Mesenteric fat pad (tissue), 1 donor: ENCODE results near the gene EXOSC10. TPM values are rescaled to one million over a fixed set of nuclear protein-coding genes. Genes with fewer than 3 reads are reported as not detected.

Experiments
- DNase-seq: peaks from one replicate; pipeline ENCODE4 v3.0.0-alpha.2; 2020; ENCODE audit warnings: low spot score
- long read RNA-seq: library from polyadenylated mRNA; unstranded; transcript quantifications from one replicate; pipeline ENCODE4 v2.0.0, GENCODE V29; 2020
- total RNA-seq: library from RNA; stranded (reverse); fragmentation: NEBNext Ultra II Directional; extraction: Animal tissue kit (Norgen Biotek cat#: 25700); gene quantifications from one replicate; pipeline ENCODE4 v1.2.1, GENCODE V29; 2021
- donor health status: DM: yes; HTN: yes; CAD: no.

EXOSC10 gene
- 46.8 TPM for total RNA-seq
- long read RNA-seq, transcript EXOSC10-202 (25 exons, 2,808 nt) = major isoform, 161 of 236 reads
- long read RNA-seq, partial matches to known transcripts = 37 of 236 reads
- long read RNA-seq, other reads (novel, unspliced or antisense) = 38 of 236 reads

- peak; percentile 98 for DNase-seq
These were observed at the start of gene EXOSC10 for GRCh38 chr1:11099310-11100148. Gene EXOSC10 (minus strand): TSS chr1:11099869. CDS start chr1:11099831, 38 bp downstream.

GRCh38 chr1:11147197-11147770 is 47.6 kb upstream of the EXOSC10 start:
- DNase-seq = no peak

- no peak for DNase-seq
These were observed 46.1 kb upstream of the EXOSC10 start for GRCh38 chr1:11145741-11146140.

- DNase-seq = no peak
These were observed 45.0 kb upstream of the EXOSC10 start for GRCh38 chr1:11144570-11145256.

- DNase-seq = no peak
These were observed 44.2 kb upstream of the EXOSC10 start for GRCh38 chr1:11143907-11144306.

- DNase-seq = no peak
These were observed 43.7 kb upstream of the EXOSC10 start for GRCh38 chr1:11143401-11143800.

GRCh38 chr1:11142618-11143391 is 43.1 kb upstream of the EXOSC10 start:
- DNase-seq = no peak

GRCh38 chr1:11138952-11139351 is 39.3 kb upstream of the EXOSC10 start:
- DNase-seq = no peak

- no peak for DNase-seq
These were observed 38.4 kb upstream of the EXOSC10 start for GRCh38 chr1:11138029-11138428.

- no peak for DNase-seq
These were observed 35.2 kb upstream of the EXOSC10 start for GRCh38 chr1:11134898-11135266.

- no peak for DNase-seq
These were observed 34.7 kb upstream of the EXOSC10 start for GRCh38 chr1:11134251-11134897.

- no peak for DNase-seq
These were observed 33.1 kb upstream of the EXOSC10 start for GRCh38 chr1:11132563-11133293.

GRCh38 chr1:11131816-11132215 is 32.1 kb upstream of the EXOSC10 start:
- DNase-seq = no peak

- no peak for DNase-seq
These were observed 30.7 kb upstream of the EXOSC10 start for GRCh38 chr1:11130406-11130805.

- DNase-seq = no peak
These were observed 30.2 kb upstream of the EXOSC10 start for GRCh38 chr1:11129649-11130390.

GRCh38 chr1:11126569-11126968 is 26.9 kb upstream of the EXOSC10 start:
- no peak for DNase-seq

- no peak for DNase-seq
These were observed 26.3 kb upstream of the EXOSC10 start for GRCh38 chr1:11125931-11126330.

GRCh38 chr1:11124965-11125364 is 25.3 kb upstream of the EXOSC10 start:
- DNase-seq = no peak

- DNase-seq = no peak
These were observed 16.6 kb upstream of the EXOSC10 start for GRCh38 chr1:11116318-11116717.
